Small intestine (tissue), 7 donors: ENCODE measurements around the gene TRPM3. TPM values are rescaled to one million over a fixed set of nuclear protein-coding genes. Genes with fewer than 3 reads are reported as not detected.

ENCODE experiments used
- DNase-seq, 2 donors: peaks; one replicate each; pipeline versions ENCODE4 v3.0.0 to v3.0.0-alpha.2; 2013
- FAIRE-seq: peaks from 2 replicates; lab custom pipeline; 2012; peaks lifted over from hg19 to GRCh38; lab: Jason Lieb, UNC
- H3K27ac ChIP-seq, 3 donors: one replicate each; pipeline ENCODE4 v1.5.1; 2013; ENCODE audit warnings: low read length in 2 of 3, mild to moderate bottlenecking in 2 of 3, control low read depth in 1 of 3, inconsistent platforms in 1 of 3, low read depth in 1 of 3, moderate library complexity in 1 of 3
- H3K27me3 ChIP-seq, 3 donors: one replicate each; pipeline ENCODE4 v1.6.1; 2013; ENCODE audit warnings: low read length in 3 of 3, inconsistent platforms in 1 of 3; ENCODE audit not compliant: control insufficient read depth in 3 of 3, insufficient read depth in 3 of 3
- H3K36me3 ChIP-seq, 3 donors: one replicate each; pipeline ENCODE4 v1.6.1; 2013; ENCODE audit warnings: low read length in 3 of 3, inconsistent platforms in 1 of 3, low read depth in 1 of 3, mild to moderate bottlenecking in 1 of 3, moderate library complexity in 1 of 3; ENCODE audit not compliant: control insufficient read depth in 3 of 3, insufficient read depth in 2 of 3
- H3K4me1 ChIP-seq, 3 donors: one replicate each; pipeline ENCODE4 v1.6.1; 2013; ENCODE audit warnings: low read length in 2 of 3, inconsistent platforms in 1 of 3, low read depth in 1 of 3, mild to moderate bottlenecking in 1 of 3, moderate library complexity in 1 of 3; ENCODE audit not compliant: control insufficient read depth in 3 of 3, insufficient read depth in 2 of 3
- H3K4me3 ChIP-seq, 3 donors: one replicate each; pipeline ENCODE4 v1.5.1; 2013; ENCODE audit warnings: low read length in 3 of 3, control low read depth in 1 of 3, inconsistent platforms in 1 of 3, low read depth in 1 of 3, mild to moderate bottlenecking in 1 of 3, moderate library complexity in 1 of 3
- H3K9me3 ChIP-seq, 2 donors: one replicate each; pipeline ENCODE4 v1.6.1; 2013; ENCODE audit warnings: low read depth in 1 of 2, low read length in 1 of 2; ENCODE audit not compliant: control insufficient read depth in 2 of 2, insufficient read depth in 1 of 2
- WGBS, 3 donors: extraction: QIAGEN DNeasy Blood & Tissue Kit; methylation state at CpG; one replicate each; pipeline ENCODE4 v1.1.7; 2013; 5-methylcytosine and 5-hydroxymethylcytosine counted together
- polyA plus RNA-seq, 4 donors: library from polyadenylated mRNA; stranded (reverse) in 3 of 4; unstranded in 1 of 4; fragments of 200-250 nt in 3 of 4; fragments of 120-200 nt in 1 of 4; gene quantifications; one replicate each; pipeline versions ENCODE4 v1.2.1 to v1.2.3, GENCODE V29; 2013
- donor health status: healthy with polysubstance abuse.
- donor health status: control.
- donor health status: control.
- donor health status: Bipolar disorder and iron deficiency.
- donor health status: healthy.

TRPM3 gene
- polyA plus RNA-seq, 4 donors, result 0.15 to 2.5 (median 0.78) TPM

GRCh38 chr9:70868041-70868440, 253.4 kb downstream of the TRPM3 start:
- no peak overlapping the region for H3K4me3 ChIP-seq
- no peak overlapping the region for H3K27ac ChIP-seq
- H3K27me3 ChIP-seq, result no peaks in the 10 kb centered on the region
- peak in 1 of 2 donors; percentile 10 for DNase-seq
- H3K4me1 ChIP-seq, result peaks cover 0 to 1% (median 0%) of the 10 kb centered on the region in 3 donors
- no peak for FAIRE-seq
- H3K9me3 ChIP-seq, result no peaks in the 10 kb centered on the region
- WGBS, 3 donors, result 70 to 84% (median 75%) methylated on average over 1 of the region's 1 CpG
- no peaks in the 10 kb centered on the region for H3K36me3 ChIP-seq

GRCh38 chr9:70865471-70865870, 255.9 kb downstream of the TRPM3 start:
- no peak for DNase-seq
- 78 to 92% (median 81%) methylated on average over 2 of the region's 2 CpGs for whole genome bisulfite sequencing, 3 donors
- Histone ChIP-seq H3K27me3 (no peaks in the 10 kb centered on the region), H3K4me1 (no peaks in the 10 kb centered on the region), H3K9me3 (no peaks in the 10 kb centered on the region), H3K36me3 (no peaks in the 10 kb centered on the region), H3K4me3 (no peak overlapping the region), H3K27ac (no peak overlapping the region)
- no peak for FAIRE-seq

- Histone ChIP-seq H3K4me1 (peaks cover 0 to 5% (median 0%) of the 10 kb centered on the region in 3 donors), H3K27me3 (no peaks in the 10 kb centered on the region), H3K36me3 (no peaks in the 10 kb centered on the region), H3K9me3 (no peaks in the 10 kb centered on the region), H3K4me3 (no peak overlapping the region), H3K27ac (no peak overlapping the region)
- 43 to 73% (median 65%) methylated on average over 4 of the region's 4 CpGs for WGBS, 3 donors
- FAIRE-seq (no peak), DNase-seq (no peak)
These were observed 259.6 kb downstream of the TRPM3 start for GRCh38 chr9:70861797-70862196.

- Histone ChIP-seq H3K27me3 (no peaks in the 10 kb centered on the region), H3K27ac (no peak overlapping the region), H3K9me3 (no peaks in the 10 kb centered on the region), H3K4me3 (no peak overlapping the region), H3K36me3 (no peaks in the 10 kb centered on the region), H3K4me1 (peaks cover 0 to 5% (median 0%) of the 10 kb centered on the region in 3 donors)
- no peak for FAIRE-seq
- WGBS, 3 donors, result 66 to 76% (median 70%) methylated on average over 3 of the region's 3 CpGs
- DNase-seq, result no peak
These were observed 260.0 kb downstream of the TRPM3 start for GRCh38 chr9:70861376-70861775.

- Histone ChIP-seq H3K9me3 (no peaks in the 10 kb centered on the region), H3K4me3 (no peak overlapping the region), H3K27ac (no peak overlapping the region), H3K27me3 (no peaks in the 10 kb centered on the region), H3K4me1 (peaks cover 0 to 5% (median 0%) of the 10 kb centered on the region in 3 donors), H3K36me3 (no peaks in the 10 kb centered on the region)
- WGBS, 3 donors, result 80 to 87% (median 83%) methylated on average over 2 of the region's 2 CpGs
- FAIRE-seq (no peak), DNase-seq (no peak)
These were observed 261.7 kb downstream of the TRPM3 start for GRCh38 chr9:70859694-70860093.

GRCh38 chr9:70856411-70856810, 265.0 kb downstream of the TRPM3 start:
- 54 to 83% (median 69%) methylated on average over 2 of the region's 2 CpGs for WGBS, 3 donors
- H3K4me1 ChIP-seq, result peaks cover 0 to 5% (median 0%) of the 10 kb centered on the region in 3 donors
- DNase-seq, result no peak
- no peak overlapping the region for H3K4me3 ChIP-seq
- no peak for FAIRE-seq
- no peaks in the 10 kb centered on the region for H3K27me3 ChIP-seq
- H3K9me3 ChIP-seq, result no peaks in the 10 kb centered on the region
- no peak overlapping the region for H3K27ac ChIP-seq
- no peaks in the 10 kb centered on the region for H3K36me3 ChIP-seq

GRCh38 chr9:70852711-70853240, 268.6 kb downstream of the TRPM3 start:
- DNase-seq (no peak), FAIRE-seq (no peak)
- Histone ChIP-seq H3K4me3 (no peak overlapping the region), H3K9me3 (no peaks in the 10 kb centered on the region), H3K36me3 (no peaks in the 10 kb centered on the region), H3K27me3 (no peaks in the 10 kb centered on the region), H3K27ac (no peak overlapping the region), H3K4me1 (no peaks in the 10 kb centered on the region)
- WGBS, 3 donors, result 62 to 93% (median 68%) methylated on average over 1 of the region's 1 CpG

GRCh38 chr9:70840266-70840665, 281.2 kb downstream of the TRPM3 start:
- FAIRE-seq, result no peak
- Histone ChIP-seq H3K27me3 (no peaks in the 10 kb centered on the region), H3K9me3 (no peaks in the 10 kb centered on the region), H3K4me3 (no peak overlapping the region), H3K27ac (no peak overlapping the region), H3K4me1 (no peaks in the 10 kb centered on the region), H3K36me3 (no peaks in the 10 kb centered on the region)
- DNase-seq, result no peak
- WGBS, 3 donors, result 77 to 91% (median 81%) methylated on average over 2 of the region's 2 CpGs

- Histone ChIP-seq H3K4me3 (no peak overlapping the region), H3K9me3 (no peaks in the 10 kb centered on the region), H3K27ac (no peak overlapping the region), H3K4me1 (no peaks in the 10 kb centered on the region), H3K27me3 (no peaks in the 10 kb centered on the region), H3K36me3 (no peaks in the 10 kb centered on the region)
- DNase-seq (peak in 1 of 2 donors; percentile 77), FAIRE-seq (no peak)
- 56 to 73% (median 64%) methylated on average over 4 of the region's 4 CpGs for WGBS, 3 donors
These were observed 286.1 kb downstream of the TRPM3 start for GRCh38 chr9:70835323-70835722.
